ENCODE measurements around the gene PSPH. TPM values are rescaled to one million over a fixed set of nuclear protein-coding genes. Genes with fewer than 3 reads are reported as not detected.

PSPH gene

DNA sequence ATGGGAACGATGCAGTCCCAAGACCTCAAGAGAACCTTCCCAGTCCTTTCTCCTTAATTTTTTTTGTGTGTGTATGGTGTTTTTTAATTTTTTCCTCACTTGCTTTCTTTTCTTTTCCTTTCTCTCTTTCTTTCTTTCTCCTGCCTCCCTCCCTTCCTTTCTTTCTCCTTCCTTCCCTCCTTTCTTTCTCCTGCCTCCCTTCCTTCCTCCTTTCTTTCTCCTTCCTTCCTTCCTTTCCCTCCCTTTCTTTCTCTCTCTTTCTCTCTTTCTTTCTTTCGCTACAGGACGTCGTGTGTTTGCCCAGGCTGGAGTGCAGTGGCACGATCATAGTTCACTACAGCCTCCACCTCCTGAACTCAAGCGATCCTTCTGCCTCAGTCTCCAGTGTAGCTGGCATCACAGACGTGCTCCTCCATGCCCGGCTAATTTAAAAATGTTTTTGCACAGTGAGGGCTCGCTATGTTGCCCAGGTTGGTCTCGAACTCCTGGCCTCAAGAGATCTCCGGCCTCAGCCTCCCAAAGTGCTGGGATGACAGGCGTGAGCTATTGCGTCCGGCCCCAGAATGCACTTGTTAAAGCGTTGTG is 87.6 kb downstream of the PSPH start:
- Histone ChIP-seq H3K4ac (ENCODE audit: low read length) (no peak overlapping the region), H3K4me3 (ENCODE audit: low read length in 2 of 2) (peak overlapping the region in 1 of 2 donors; percentile 21), H4K91ac (ENCODE audit: low read depth, low read length, poor library complexity) (no peak overlapping the region), H2BK120ac (ENCODE audit: low read depth, low read length) (no peak overlapping the region), H2BK12ac (ENCODE audit: low read length) (no peak overlapping the region), H3K23ac (ENCODE audit: low read depth, low read length, poor library complexity) (no peak overlapping the region), H2BK5ac (ENCODE audit: low read length) (no peak overlapping the region), H3K36me3 (replicated peaks in 1 of 2; ENCODE audit: control insufficient read depth in 2 of 2, insufficient read depth in 2 of 2, low read length in 2 of 2) (peaks cover 0 to 25% of the 10 kb centered on the region in 2 donors), H3K18ac (ENCODE audit: low read length) (no peak overlapping the region), H2BK15ac (ENCODE audit: low read length) (no peak overlapping the region), H3K9me3 (replicated peaks in 1 of 2; ENCODE audit: control insufficient read depth in 2 of 2, insufficient read depth in 1 of 2, low read depth in 1 of 2, low read length in 2 of 2) (peaks cover 0 to 17% of the 10 kb centered on the region in 2 donors), H3K27me3 (ENCODE audit: control insufficient read depth in 3 of 3, insufficient read depth in 3 of 3, low read depth in 1 of 3, low read length in 3 of 3) (peaks cover 0 to 9% (median 0%) of the 10 kb centered on the region in 3 experiments), H3K9ac (ENCODE audit: low read depth, low read length, poor library complexity) (no peak overlapping the region), H4K8ac (ENCODE audit: low read depth, low read length) (no peak overlapping the region), H3K27ac (replicated peaks; ENCODE audit: low read length) (no peak overlapping the region), H2AFZ (ENCODE audit: low read length) (peak overlapping the region; percentile 86), H2AK5ac (ENCODE audit: low read depth, low read length) (no peak overlapping the region), H3K14ac (ENCODE audit: low read length) (no peak overlapping the region), H3K4me1 (ENCODE audit: control insufficient read depth in 2 of 2, insufficient read depth in 1 of 2, low read depth in 1 of 2, low read length in 2 of 2) (no peaks in the 10 kb centered on the region), H3K4me2 (ENCODE audit: insufficient read depth, low read length, poor library complexity, severe bottlenecking) (no peak overlapping the region), H3K79me1 (ENCODE audit: low read depth, low read length) (peaks cover 4% of the 10 kb centered on the region)
- WGBS, 2 donors (ENCODE audit: extremely low coverage in 2 of 2, insufficient read length in 2 of 2, insufficient replicate concordance in 1 of 2) = no CpG with 5 or more reads among the region's 15 CpGs
- no peak for DNase-seq (ENCODE audit: low spot score)

DNA sequence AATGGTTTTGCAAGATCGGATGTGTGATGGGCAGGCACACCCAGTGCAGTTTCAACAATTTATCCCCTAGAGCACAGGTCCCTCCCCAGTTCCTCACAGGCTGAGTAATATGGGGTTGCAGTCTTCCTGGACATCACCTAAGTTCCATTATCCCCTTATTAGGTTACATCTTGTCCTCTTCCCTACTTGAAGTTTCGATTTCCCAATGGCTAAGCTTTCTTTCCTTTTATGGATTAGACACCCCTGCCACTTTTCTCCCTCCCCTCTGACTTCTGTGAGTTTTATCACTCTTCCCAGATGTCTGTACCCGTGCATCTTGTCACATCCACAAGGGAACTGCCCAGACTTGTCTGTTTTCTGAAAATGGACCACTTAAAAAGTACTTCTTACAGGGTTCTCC is 89.2 kb downstream of the PSPH start:
- Histone ChIP-seq H3K79me1 (ENCODE audit: low read depth, low read length) (peaks cover 4% of the 10 kb centered on the region), H3K9ac (ENCODE audit: low read depth, low read length, poor library complexity) (no peak overlapping the region), H2BK12ac (ENCODE audit: low read length) (no peak overlapping the region), H4K91ac (ENCODE audit: low read depth, low read length, poor library complexity) (no peak overlapping the region), H3K23ac (ENCODE audit: low read depth, low read length, poor library complexity) (no peak overlapping the region), H3K4me1 (ENCODE audit: control insufficient read depth in 2 of 2, insufficient read depth in 1 of 2, low read depth in 1 of 2, low read length in 2 of 2) (no peaks in the 10 kb centered on the region), H3K27ac (replicated peaks; ENCODE audit: low read length) (no peak overlapping the region), H3K4ac (ENCODE audit: low read length) (no peak overlapping the region), H3K18ac (ENCODE audit: low read length) (no peak overlapping the region), H3K4me2 (ENCODE audit: insufficient read depth, low read length, poor library complexity, severe bottlenecking) (no peak overlapping the region), H2BK5ac (ENCODE audit: low read length) (no peak overlapping the region), H3K4me3 (ENCODE audit: low read length in 2 of 2) (no peak overlapping the region), H4K8ac (ENCODE audit: low read depth, low read length) (no peak overlapping the region), H3K36me3 (replicated peaks in 1 of 2; ENCODE audit: control insufficient read depth in 2 of 2, insufficient read depth in 2 of 2, low read length in 2 of 2) (peaks cover 2 to 17% of the 10 kb centered on the region in 2 donors), H2BK120ac (ENCODE audit: low read depth, low read length) (no peak overlapping the region), H3K14ac (ENCODE audit: low read length) (no peak overlapping the region), H3K9me3 (replicated peaks in 1 of 2; ENCODE audit: control insufficient read depth in 2 of 2, insufficient read depth in 1 of 2, low read depth in 1 of 2, low read length in 2 of 2) (peaks cover 0 to 10% of the 10 kb centered on the region in 2 donors), H2BK15ac (ENCODE audit: low read length) (no peak overlapping the region), H3K27me3 (ENCODE audit: control insufficient read depth in 3 of 3, insufficient read depth in 3 of 3, low read depth in 1 of 3, low read length in 3 of 3) (peaks cover 0 to 9% (median 0%) of the 10 kb centered on the region in 3 experiments), H2AK5ac (ENCODE audit: low read depth, low read length) (no peak overlapping the region), H2AFZ (ENCODE audit: low read length) (no peak overlapping the region)
- no CpG with 5 or more reads among the region's 3 CpGs for WGBS, 2 donors (ENCODE audit: extremely low coverage in 2 of 2, insufficient read length in 2 of 2, insufficient replicate concordance in 1 of 2)
- no peak for DNase-seq (ENCODE audit: low spot score)

Small RNA genes within 50 kb of the gene (small RNA-seq; reads per million reads assigned to genes)
- gene SNORA15 (ENCODE audit: insufficient read depth) = 1.6 reads per million
- gene SNORA22B (ENCODE audit: insufficient read depth) = not detected
